Left ventricle myocardium superior (tissue), 1 donor: ENCODE measurements around the gene RFX4. TPM values are rescaled to one million over a fixed set of nuclear protein-coding genes. Genes with fewer than 3 reads are reported as not detected.
"Not testable (repeated sequence)": the region's sequence is repeated elsewhere in the genome, so short reads cannot be mapped to it uniquely, and the experiment has no call there.

ENCODE experiments used
- ATAC-seq: fragments of 200-7000 bp; cut with Tn5 transposase; one replicate; pipeline ENCODE4 v1.9.1; 2020; ENCODE audit warnings: mild to moderate bottlenecking, moderate library complexity
- DNase-seq: peaks from one replicate; pipeline ENCODE4 v3.0.0-alpha.2; 2020
- intact Hi-C: fragments of 100-400 bp; cut with micrococcal nuclease; formaldehyde crosslinking; loops from one replicate; pipeline ENCODE4 v1.11.0; 2022
- total RNA-seq: library from RNA; stranded (reverse); fragmentation: NEBNext Ultra II Directional; extraction: Animal tissue kit (Norgen Biotek cat#: 25700); gene quantifications from one replicate; pipeline ENCODE4 v1.2.1, GENCODE V29; 2021
- donor health status: DM: no; HTN: yes; CAD: no; lungs with severe emphysema.

RFX4 gene
- total RNA-seq, 1 donor from 2014 or later = not detected

GRCh38 chr12:106586803-106587684 is 4.2 kb downstream of the RFX4 start:
- peak; percentile 15 for ATAC-seq
- intact Hi-C loops = no loop called here
- no peak for DNase-seq

- ATAC-seq (no peak), DNase-seq (no peak)
- intact Hi-C loops = no loop called here
Observed at GRCh38 chr12:106588771-106589170, 6.0 kb downstream of the RFX4 start.

GRCh38 chr12:106590601-106591000 is 7.8 kb downstream of the RFX4 start:
- intact Hi-C loops = no loop called here
- DNase-seq (no peak), ATAC-seq (no peak)

GRCh38 chr12:106594447-106594846 is 11.6 kb downstream of the RFX4 start:
- intact Hi-C loops = no loop called here
- no peak for DNase-seq
- no peak for ATAC-seq

GRCh38 chr12:106595268-106595667 is 12.5 kb downstream of the RFX4 start:
- ATAC-seq (no peak), DNase-seq (no peak)
- intact Hi-C loops = no loop called here

- DNase-seq (no peak), ATAC-seq (no peak)
- intact Hi-C loops = no loop called here
Observed at GRCh38 chr12:106598003-106598402, 15.2 kb downstream of the RFX4 start.

GRCh38 chr12:106599302-106599701 is 16.5 kb downstream of the RFX4 start:
- intact Hi-C loops = no loop called here
- DNase-seq = no peak
- no peak for ATAC-seq

GRCh38 chr12:106600503-106600902 is 17.7 kb downstream of the RFX4 start:
- DNase-seq (no peak), ATAC-seq (no peak)
- intact Hi-C loops = no loop called here

- intact Hi-C loops = no loop called here
- DNase-seq (no peak), ATAC-seq (no peak)
Observed at GRCh38 chr12:106601031-106601430, 18.2 kb downstream of the RFX4 start.

- no peak for ATAC-seq
- DNase-seq = no peak
- intact Hi-C loops = no loop called here
Observed at GRCh38 chr12:106601496-106601895, 18.7 kb downstream of the RFX4 start.

GRCh38 chr12:106602076-106602475 is 19.3 kb downstream of the RFX4 start:
- ATAC-seq (no peak), DNase-seq (no peak)
- intact Hi-C loops = no loop called here

GRCh38 chr12:106605254-106605653 is 22.4 kb downstream of the RFX4 start:
- DNase-seq (no peak), ATAC-seq (no peak)
- intact Hi-C loops = no loop called here

GRCh38 chr12:106620588-106620987 is 37.8 kb downstream of the RFX4 start:
- DNase-seq, ATAC-seq, intact Hi-C loops: not testable (repeated sequence)

GRCh38 chr12:106625976-106626375 is 43.2 kb downstream of the RFX4 start:
- DNase-seq = no peak
- no peak for ATAC-seq
- intact Hi-C loops = no loop called here

- intact Hi-C loops = no loop called here
- ATAC-seq (no peak), DNase-seq (no peak)
Observed at GRCh38 chr12:106629797-106630659, 47.2 kb downstream of the RFX4 start.

- intact Hi-C loops = no loop called here
- DNase-seq = no peak
Observed at GRCh38 chr12:106631150-106631549, 48.3 kb downstream of the RFX4 start.

GRCh38 chr12:106631797-106632196 is 49.0 kb downstream of the RFX4 start:
- DNase-seq (no peak), ATAC-seq (no peak)
- intact Hi-C loops = no loop called here

More at GRCh38 chr12:106631150-106631549, 48.3 kb downstream of the RFX4 start:
- no peak for ATAC-seq

- intact Hi-C loops = no loop called here
- DNase-seq (no peak), ATAC-seq (no peak)
Observed at GRCh38 chr12:106632797-106633450, 50.1 kb downstream of the RFX4 start.

- ATAC-seq = no peak
- intact Hi-C loops = no loop called here
- DNase-seq = no peak
Observed at GRCh38 chr12:106633451-106633823, 50.6 kb downstream of the RFX4 start.

- intact Hi-C loops = no loop called here
- DNase-seq (no peak), ATAC-seq (no peak)
Observed at GRCh38 chr12:106634206-106634605, 51.4 kb downstream of the RFX4 start.
